Loucy (cell line): ENCODE measurements around the gene MPRIP.

Experiments used
- CTCF ChIP-seq: fragments of 200-600 bp; sonication (generic); conservative IDR thresholded peaks from 2 replicates; pipeline ENCODE4 v1.5.1; 2014; ENCODE audit warnings: mild to moderate bottlenecking, antibody characterized with exemption, low read length
- EZH2phosphoT487 ChIP-seq: fragments of 200-600 bp; IDR thresholded peaks from 2 replicates; pipeline ENCODE4 v1.6.1; 2018; ENCODE audit warnings: antibody characterized with exemption, mild to moderate bottlenecking, moderate library complexity, borderline replicate concordance

GRCh38 chr17:17203173-17203730 lies 161.0 kb downstream of the MPRIP start:
- no peak for TF ChIP-seq CTCF
- no peak for TF ChIP-seq EZH2phosphoT487
